GM23338 (cell line): ENCODE data around the gene ODAPH. TPM values are rescaled to one million over a fixed set of nuclear protein-coding genes. Genes with fewer than 3 reads are reported as not detected.

Experiments
- ATAC-seq: fragments of 200-7000 bp; cut with Tn5 transposase; 3 replicates; pipeline ENCODE4 v1.9.1; 2020
- DNase-seq: peaks from one replicate; pipeline ENCODE4 v3.0.0-alpha.2; 2015; ENCODE audit warnings: low spot score
- H2AFZ ChIP-seq: fragments of 200-600 bp; sonication (generic); 2 replicates; pipeline ENCODE4 v1.8.0; 2016; ENCODE audit warnings: antibody characterized with exemption, mild to moderate bottlenecking, moderate library complexity
- H3F3A ChIP-seq: fragments of 200-600 bp; sonication (generic); replicated peaks from 2 replicates; pipeline ENCODE4 v1.8.0; 2017; ENCODE audit warnings: antibody characterized with exemption, mixed run types, low read depth
- H3K27ac ChIP-seq: fragments of 200-600 bp; sonication (generic); 2 replicates; pipeline ENCODE4 v1.6.1; 2016; ENCODE audit warnings: low read depth
- H3K27me3 ChIP-seq: fragments of 200-600 bp; sonication (generic); 2 replicates; pipeline ENCODE4 v1.8.0; 2016; ENCODE audit warnings: mild to moderate bottlenecking, mixed run types, moderate library complexity; ENCODE audit not compliant: insufficient read depth
- H3K36me3 ChIP-seq: fragments of 200-600 bp; sonication (generic); 2 replicates; pipeline ENCODE4 v1.8.0; 2016; ENCODE audit warnings: mild to moderate bottlenecking; ENCODE audit not compliant: insufficient read depth
- H3K4me1 ChIP-seq: fragments of 200-600 bp; sonication (generic); 2 replicates; pipeline ENCODE4 v1.8.0; 2016; ENCODE audit warnings: mild to moderate bottlenecking, moderate library complexity; ENCODE audit not compliant: insufficient read depth
- H3K4me2 ChIP-seq: fragments of 200-600 bp; sonication (generic); 2 replicates; pipeline ENCODE4 v1.7.1; 2017; ENCODE audit warnings: mixed run types
- H3K4me3 ChIP-seq: fragments of 200-600 bp; sonication (generic); 2 replicates; pipeline ENCODE4 v1.6.1; 2016; ENCODE audit warnings: mixed run types
- H3K79me2 ChIP-seq: fragments of 200-600 bp; sonication (generic); replicated peaks from 2 replicates; pipeline ENCODE4 v1.8.0; 2017; ENCODE audit warnings: mild to moderate bottlenecking; ENCODE audit not compliant: insufficient read depth
- H3K9me2 ChIP-seq: fragments of 200-600 bp; sonication (generic); 2 replicates; pipeline ENCODE4 v1.8.0; 2017; ENCODE audit not compliant: insufficient read depth
- H4K20me1 ChIP-seq: fragments of 200-600 bp; sonication (generic); replicated peaks from 2 replicates; pipeline ENCODE4 v1.8.0; 2017; ENCODE audit warnings: mild to moderate bottlenecking; ENCODE audit not compliant: insufficient read depth
- H3K27ac Mint-ChIP-seq: 2 replicates; pipeline ENCODE4 v1.8.0; 2020; ENCODE audit warnings: inconsistent platforms, mild to moderate bottlenecking, moderate library complexity, mixed read lengths
- H3K27me3 Mint-ChIP-seq: 3 replicates; pipeline ENCODE4 v1.8.0; 2022; ENCODE audit warnings: low read depth, mild to moderate bottlenecking, moderate library complexity, mixed read lengths, inconsistent platforms; ENCODE audit not compliant: insufficient read depth, poor library complexity
- H3K36me3 Mint-ChIP-seq: 3 replicates; pipeline ENCODE4 v1.8.0; 2021; ENCODE audit warnings: low read depth, mild to moderate bottlenecking, inconsistent platforms, moderate library complexity, mixed read lengths
- H3K4me1 Mint-ChIP-seq: 3 replicates; pipeline ENCODE4 v1.8.0; 2020; ENCODE audit warnings: mild to moderate bottlenecking, inconsistent platforms, mixed read lengths
- H3K4me3 Mint-ChIP-seq: 3 replicates; pipeline ENCODE4 v1.8.0; 2021; ENCODE audit warnings: moderate library complexity, mild to moderate bottlenecking, inconsistent platforms, mixed read lengths
- H3K9me3 Mint-ChIP-seq: 3 replicates; pipeline ENCODE4 v1.8.0; 2020; ENCODE audit warnings: moderate library complexity, mild to moderate bottlenecking, inconsistent platforms, mixed read lengths
- EZH2phosphoT487 ChIP-seq: fragments of 200-600 bp; sonication (generic); IDR thresholded peaks from one replicate; pipeline ENCODE4 v1.8.1; 2018; ENCODE audit warnings: antibody characterized with exemption; ENCODE audit not compliant: unreplicated experiment
- JUNB ChIP-seq: IDR thresholded peaks from one replicate; pipeline ENCODE4 v1.6.1; 2016; ENCODE audit warnings: antibody characterized with exemption; ENCODE audit not compliant: unreplicated experiment
- polyA plus RNA-seq: library from polyadenylated mRNA; unstranded; fragments of >200 nt; fragmentation: Nextera tagmentation; extraction: Ambion mirVana; gene quantifications from 2 replicates; pipeline ENCODE4 v1.2.1, GENCODE V29; 2016
- total RNA-seq: library from RNA; depleted of rRNA; stranded (reverse); fragments of >200 nt; shearing (Covaris generic); gene quantifications from 2 replicates; pipeline ENCODE4 v1.2.3, GENCODE V29; 2014
- TF ChIP-seq, protein P1 (sequence below): fragments of 250-450 bp; sonication (Bioruptor Pico); IDR thresholded peaks from 2 replicates; pipeline ENCODE4 v1.5.0; 2020; ENCODE audit warnings: mild to moderate bottlenecking, moderate library complexity
- TF ChIP-seq, protein P2 (sequence below): IDR thresholded peaks from one replicate; pipeline ENCODE4 v1.6.1; 2018; ENCODE audit warnings: antibody characterized with exemption; ENCODE audit not compliant: unreplicated experiment
- TF ChIP-seq, protein P3 (sequence below), 2 experiments: fragments of 200-600 bp in 1 of 2; sonication (generic) in 1 of 2; conservative IDR thresholded peaks; 2 replicates each; pipeline versions ENCODE4 v1.5.1 to v1.6.1; 2016 to 2017; ENCODE audit warnings: antibody characterized with exemption in 2 of 2, low read depth in 2 of 2, mild to moderate bottlenecking in 2 of 2, moderate library complexity in 1 of 2

Gene ODAPH
- total and polyA plus RNA-seq, 2 experiments from 2014 or later = not detected

DNA sequence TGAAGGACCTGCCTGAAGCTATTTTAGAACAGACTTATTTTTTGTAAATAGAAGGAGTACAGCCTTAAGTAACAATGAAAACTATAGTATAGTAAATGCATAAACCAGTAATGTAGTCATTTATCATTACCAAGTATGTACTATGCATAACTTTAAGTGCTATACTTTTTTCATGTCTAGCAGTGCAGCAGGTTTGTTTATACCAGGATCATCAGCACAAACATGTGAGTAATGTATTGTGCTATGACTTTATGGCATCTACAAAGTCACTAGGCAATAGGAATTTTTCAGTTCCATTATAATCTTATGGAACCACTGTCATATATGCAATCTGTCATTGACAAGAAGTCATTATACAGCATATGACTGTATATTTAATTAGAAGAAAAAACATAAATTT, 3.4 kb upstream of the ODAPH start:
- H3K9me3 Mint-ChIP-seq = no peaks in the 10 kb centered on the region
- no peaks in the 10 kb centered on the region for H3K79me2 ChIP-seq
- H4K20me1 ChIP-seq = no peaks in the 10 kb centered on the region
- H3K4me1 ChIP-seq = no peaks in the 10 kb centered on the region
- no peaks in the 10 kb centered on the region for H3K36me3 Mint-ChIP-seq
- H3K27ac ChIP-seq = no peak overlapping the region
- H3K27me3 Mint-ChIP-seq = peaks cover 2% of the 10 kb centered on the region
- TF ChIP-seq, protein P1, sequence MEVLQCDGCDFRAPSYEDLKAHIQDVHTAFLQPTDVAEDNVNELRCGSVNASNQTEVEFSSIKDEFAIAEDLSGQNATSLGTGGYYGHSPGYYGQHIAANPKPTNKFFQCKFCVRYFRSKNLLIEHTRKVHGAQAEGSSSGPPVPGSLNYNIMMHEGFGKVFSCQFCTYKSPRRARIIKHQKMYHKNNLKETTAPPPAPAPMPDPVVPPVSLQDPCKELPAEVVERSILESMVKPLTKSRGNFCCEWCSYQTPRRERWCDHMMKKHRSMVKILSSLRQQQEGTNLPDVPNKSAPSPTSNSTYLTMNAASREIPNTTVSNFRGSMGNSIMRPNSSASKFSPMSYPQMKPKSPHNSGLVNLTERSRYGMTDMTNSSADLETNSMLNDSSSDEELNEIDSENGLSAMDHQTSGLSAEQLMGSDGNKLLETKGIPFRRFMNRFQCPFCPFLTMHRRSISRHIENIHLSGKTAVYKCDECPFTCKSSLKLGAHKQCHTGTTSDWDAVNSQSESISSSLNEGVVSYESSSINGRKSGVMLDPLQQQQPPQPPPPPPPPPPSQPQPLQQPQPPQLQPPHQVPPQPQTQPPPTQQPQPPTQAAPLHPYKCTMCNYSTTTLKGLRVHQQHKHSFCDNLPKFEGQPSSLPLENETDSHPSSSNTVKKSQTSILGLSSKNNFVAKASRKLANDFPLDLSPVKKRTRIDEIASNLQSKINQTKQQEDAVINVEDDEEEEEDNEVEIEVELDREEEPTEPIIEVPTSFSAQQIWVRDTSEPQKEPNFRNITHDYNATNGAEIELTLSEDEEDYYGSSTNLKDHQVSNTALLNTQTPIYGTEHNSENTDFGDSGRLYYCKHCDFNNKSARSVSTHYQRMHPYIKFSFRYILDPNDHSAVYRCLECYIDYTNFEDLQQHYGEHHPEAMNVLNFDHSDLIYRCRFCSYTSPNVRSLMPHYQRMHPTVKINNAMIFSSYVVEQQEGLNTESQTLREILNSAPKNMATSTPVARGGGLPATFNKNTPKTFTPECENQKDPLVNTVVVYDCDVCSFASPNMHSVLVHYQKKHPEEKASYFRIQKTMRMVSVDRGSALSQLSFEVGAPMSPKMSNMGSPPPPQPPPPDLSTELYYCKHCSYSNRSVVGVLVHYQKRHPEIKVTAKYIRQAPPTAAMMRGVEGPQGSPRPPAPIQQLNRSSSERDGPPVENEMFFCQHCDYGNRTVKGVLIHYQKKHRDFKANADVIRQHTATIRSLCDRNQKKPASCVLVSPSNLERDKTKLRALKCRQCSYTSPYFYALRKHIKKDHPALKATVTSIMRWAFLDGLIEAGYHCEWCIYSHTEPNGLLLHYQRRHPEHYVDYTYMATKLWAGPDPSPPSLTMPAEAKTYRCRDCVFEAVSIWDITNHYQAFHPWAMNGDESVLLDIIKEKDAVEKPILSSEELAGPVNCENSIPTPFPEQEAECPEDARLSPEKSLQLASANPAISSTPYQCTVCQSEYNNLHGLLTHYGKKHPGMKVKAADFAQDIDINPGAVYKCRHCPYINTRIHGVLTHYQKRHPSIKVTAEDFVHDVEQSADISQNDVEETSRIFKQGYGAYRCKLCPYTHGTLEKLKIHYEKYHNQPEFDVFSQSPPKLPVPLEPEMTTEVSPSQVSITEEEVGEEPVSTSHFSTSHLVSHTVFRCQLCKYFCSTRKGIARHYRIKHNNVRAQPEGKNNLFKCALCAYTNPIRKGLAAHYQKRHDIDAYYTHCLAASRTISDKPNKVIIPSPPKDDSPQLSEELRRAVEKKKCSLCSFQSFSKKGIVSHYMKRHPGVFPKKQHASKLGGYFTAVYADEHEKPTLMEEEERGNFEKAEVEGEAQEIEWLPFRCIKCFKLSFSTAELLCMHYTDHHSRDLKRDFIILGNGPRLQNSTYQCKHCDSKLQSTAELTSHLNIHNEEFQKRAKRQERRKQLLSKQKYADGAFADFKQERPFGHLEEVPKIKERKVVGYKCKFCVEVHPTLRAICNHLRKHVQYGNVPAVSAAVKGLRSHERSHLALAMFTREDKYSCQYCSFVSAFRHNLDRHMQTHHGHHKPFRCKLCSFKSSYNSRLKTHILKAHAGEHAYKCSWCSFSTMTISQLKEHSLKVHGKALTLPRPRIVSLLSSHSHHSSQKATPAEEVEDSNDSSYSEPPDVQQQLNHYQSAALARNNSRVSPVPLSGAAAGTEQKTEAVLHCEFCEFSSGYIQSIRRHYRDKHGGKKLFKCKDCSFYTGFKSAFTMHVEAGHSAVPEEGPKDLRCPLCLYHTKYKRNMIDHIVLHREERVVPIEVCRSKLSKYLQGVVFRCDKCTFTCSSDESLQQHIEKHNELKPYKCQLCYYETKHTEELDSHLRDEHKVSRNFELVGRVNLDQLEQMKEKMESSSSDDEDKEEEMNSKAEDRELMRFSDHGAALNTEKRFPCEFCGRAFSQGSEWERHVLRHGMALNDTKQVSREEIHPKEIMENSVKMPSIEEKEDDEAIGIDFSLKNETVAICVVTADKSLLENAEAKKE (CRISPR knock-in tag) = no peak
- TF ChIP-seq, protein P2, sequence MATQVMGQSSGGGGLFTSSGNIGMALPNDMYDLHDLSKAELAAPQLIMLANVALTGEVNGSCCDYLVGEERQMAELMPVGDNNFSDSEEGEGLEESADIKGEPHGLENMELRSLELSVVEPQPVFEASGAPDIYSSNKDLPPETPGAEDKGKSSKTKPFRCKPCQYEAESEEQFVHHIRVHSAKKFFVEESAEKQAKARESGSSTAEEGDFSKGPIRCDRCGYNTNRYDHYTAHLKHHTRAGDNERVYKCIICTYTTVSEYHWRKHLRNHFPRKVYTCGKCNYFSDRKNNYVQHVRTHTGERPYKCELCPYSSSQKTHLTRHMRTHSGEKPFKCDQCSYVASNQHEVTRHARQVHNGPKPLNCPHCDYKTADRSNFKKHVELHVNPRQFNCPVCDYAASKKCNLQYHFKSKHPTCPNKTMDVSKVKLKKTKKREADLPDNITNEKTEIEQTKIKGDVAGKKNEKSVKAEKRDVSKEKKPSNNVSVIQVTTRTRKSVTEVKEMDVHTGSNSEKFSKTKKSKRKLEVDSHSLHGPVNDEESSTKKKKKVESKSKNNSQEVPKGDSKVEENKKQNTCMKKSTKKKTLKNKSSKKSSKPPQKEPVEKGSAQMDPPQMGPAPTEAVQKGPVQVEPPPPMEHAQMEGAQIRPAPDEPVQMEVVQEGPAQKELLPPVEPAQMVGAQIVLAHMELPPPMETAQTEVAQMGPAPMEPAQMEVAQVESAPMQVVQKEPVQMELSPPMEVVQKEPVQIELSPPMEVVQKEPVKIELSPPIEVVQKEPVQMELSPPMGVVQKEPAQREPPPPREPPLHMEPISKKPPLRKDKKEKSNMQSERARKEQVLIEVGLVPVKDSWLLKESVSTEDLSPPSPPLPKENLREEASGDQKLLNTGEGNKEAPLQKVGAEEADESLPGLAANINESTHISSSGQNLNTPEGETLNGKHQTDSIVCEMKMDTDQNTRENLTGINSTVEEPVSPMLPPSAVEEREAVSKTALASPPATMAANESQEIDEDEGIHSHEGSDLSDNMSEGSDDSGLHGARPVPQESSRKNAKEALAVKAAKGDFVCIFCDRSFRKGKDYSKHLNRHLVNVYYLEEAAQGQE = no peak
- no peak for TF ChIP-seq JUNB
- TF ChIP-seq, protein P3, sequence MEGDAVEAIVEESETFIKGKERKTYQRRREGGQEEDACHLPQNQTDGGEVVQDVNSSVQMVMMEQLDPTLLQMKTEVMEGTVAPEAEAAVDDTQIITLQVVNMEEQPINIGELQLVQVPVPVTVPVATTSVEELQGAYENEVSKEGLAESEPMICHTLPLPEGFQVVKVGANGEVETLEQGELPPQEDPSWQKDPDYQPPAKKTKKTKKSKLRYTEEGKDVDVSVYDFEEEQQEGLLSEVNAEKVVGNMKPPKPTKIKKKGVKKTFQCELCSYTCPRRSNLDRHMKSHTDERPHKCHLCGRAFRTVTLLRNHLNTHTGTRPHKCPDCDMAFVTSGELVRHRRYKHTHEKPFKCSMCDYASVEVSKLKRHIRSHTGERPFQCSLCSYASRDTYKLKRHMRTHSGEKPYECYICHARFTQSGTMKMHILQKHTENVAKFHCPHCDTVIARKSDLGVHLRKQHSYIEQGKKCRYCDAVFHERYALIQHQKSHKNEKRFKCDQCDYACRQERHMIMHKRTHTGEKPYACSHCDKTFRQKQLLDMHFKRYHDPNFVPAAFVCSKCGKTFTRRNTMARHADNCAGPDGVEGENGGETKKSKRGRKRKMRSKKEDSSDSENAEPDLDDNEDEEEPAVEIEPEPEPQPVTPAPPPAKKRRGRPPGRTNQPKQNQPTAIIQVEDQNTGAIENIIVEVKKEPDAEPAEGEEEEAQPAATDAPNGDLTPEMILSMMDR (conservative IDR thresholded peaks at IDR 0.05; ENCODE audit: low read depth in 2 of 2) = no peak
- TF ChIP-seq EZH2phosphoT487 = no peak
- H3K4me2 ChIP-seq = no peak overlapping the region
- peaks cover 11% of the 10 kb centered on the region; the same call in 2 of the 3 replicates for H3K4me1 Mint-ChIP-seq
- 0 out of 2 replicates have a peak, but pooled peaks cover 7% of the 10 kb centered on the region for H3K9me2 ChIP-seq
- no peak overlapping the region for H3K4me3 Mint-ChIP-seq
- no peaks in the 10 kb centered on the region for H3F3A ChIP-seq
- H3K36me3 ChIP-seq = no peaks in the 10 kb centered on the region
- DNase-seq (no peak), ATAC-seq (no peak)
- H3K4me3 ChIP-seq = no peak overlapping the region
- H3K27me3 ChIP-seq = no peaks in the 10 kb centered on the region
- H3K27ac Mint-ChIP-seq = no peak overlapping the region
- no peak overlapping the region for H2AFZ ChIP-seq
